ENCODE results near the gene ZMPSTE24. TPM values are rescaled to one million over a fixed set of nuclear protein-coding genes. Genes with fewer than 3 reads are reported as not detected.

Gene ZMPSTE24
- total RNA-seq, 1 experiment from 2014 or later: 39.6 TPM

DNA sequence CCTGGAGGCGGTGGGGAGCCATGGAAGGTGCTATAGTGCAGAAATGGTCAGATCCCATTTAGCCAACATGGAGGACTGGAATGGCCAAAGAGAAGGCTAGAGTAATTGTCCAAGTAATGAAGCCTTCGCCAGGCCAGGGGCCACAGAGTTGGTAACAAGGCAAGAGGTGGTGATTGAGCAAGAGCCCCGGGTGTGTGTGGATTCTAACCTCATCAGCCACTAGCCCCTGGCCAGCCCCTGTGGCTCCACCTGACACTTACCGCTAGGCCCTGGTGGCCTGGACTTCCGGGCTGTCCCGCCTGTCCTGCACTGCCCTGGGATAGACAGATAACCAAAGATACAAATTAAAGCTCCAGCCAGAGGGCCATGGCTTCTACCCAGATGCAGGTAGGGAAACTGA lies 49.1 kb downstream of the ZMPSTE24 start (continued):
- TF ChIP-seq CEBPB (IDR thresholded peaks at IDR 0.05; ENCODE audit: low read depth) (no peak), POLR2AphosphoS5 (IDR thresholded peaks at IDR 0.05; ENCODE audit: low read depth, low read length) (no peak), SP1 (IDR thresholded peaks at IDR 0.05; ENCODE audit: low read depth) (no peak), SRF (IDR thresholded peaks at IDR 0.05; ENCODE audit: low read depth) (no peak), ZFX (IDR thresholded peaks at IDR 0.05) (no peak)
- TF ChIP-seq, protein P1, sequence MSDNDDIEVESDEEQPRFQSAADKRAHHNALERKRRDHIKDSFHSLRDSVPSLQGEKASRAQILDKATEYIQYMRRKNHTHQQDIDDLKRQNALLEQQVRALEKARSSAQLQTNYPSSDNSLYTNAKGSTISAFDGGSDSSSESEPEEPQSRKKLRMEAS (IDR thresholded peaks at IDR 0.05): no peak

DNA sequence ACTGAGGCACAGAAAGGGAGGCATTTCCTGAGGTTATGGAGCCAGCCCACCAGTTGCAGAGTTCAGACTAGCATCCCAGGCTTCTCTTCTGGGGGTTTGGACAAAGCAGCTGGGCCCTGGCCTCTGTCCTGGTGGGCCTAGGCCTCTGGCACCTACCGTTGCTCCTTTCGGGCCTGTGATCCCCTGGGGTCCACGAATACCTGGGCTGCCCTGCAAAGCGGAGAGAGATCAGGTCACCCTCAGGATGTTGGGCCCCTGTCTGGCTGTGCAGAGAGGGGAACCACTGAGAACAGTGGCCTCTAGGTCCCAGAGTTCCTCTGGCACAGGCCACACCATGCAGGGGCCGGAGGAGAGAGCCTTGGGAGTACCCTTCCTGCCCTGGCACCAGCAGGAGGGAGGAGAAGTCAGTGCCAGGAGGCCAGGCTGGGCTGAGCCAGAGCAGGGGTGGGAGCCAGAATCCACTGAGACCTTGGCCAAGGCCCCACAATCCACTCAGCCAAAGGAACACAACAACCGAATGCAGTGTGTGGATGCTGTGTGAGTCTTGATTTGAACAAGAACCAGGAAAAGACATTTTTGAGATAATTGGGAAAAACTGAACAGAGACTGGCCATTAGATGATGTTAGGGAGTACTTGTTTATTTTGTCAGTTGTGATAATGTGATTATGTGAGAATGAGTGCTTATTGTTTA lies 50.1 kb downstream of the ZMPSTE24 start:
- ATAC-seq: no peak
- ChIA-PET CTCF (no interaction called here), POLR2A (no interaction called here), RAD21 (ENCODE audit: low non-redundant PET in 1 of 2, low total read pairs in 2 of 2, uncharacterized antibody in 2 of 2, unreplicated experiment in 2 of 2) (no interaction called here)
- BruUV-seq (replicated peaks): no TSS peak
- H3K9me2 ChIP-seq (ENCODE audit: insufficient read depth): no peaks in the 10 kb centered on the region
- no peak overlapping the region for H3K4me2 ChIP-seq (ENCODE audit: low read length)
- H4K20me1 ChIP-seq (ENCODE audit: insufficient read depth): no peaks in the 10 kb centered on the region
- H2AFZ ChIP-seq (ENCODE audit: low read depth, low read length, poor library complexity, severe bottlenecking): no peak overlapping the region
- H3K9me3 ChIP-seq (ENCODE audit: control insufficient read depth in 1 of 2, insufficient read depth in 1 of 2, low read depth in 1 of 2, low read length in 2 of 2): no peaks in the 10 kb centered on the region
- H3K27me3 ChIP-seq (ENCODE audit: insufficient read depth, low read length): no peaks in the 10 kb centered on the region
- no peak for TF ChIP-seq POLR2A (IDR thresholded peaks at IDR 0.05; ENCODE audit: borderline replicate concordance, extremely low read depth, insufficient read depth, insufficient read length)
- TF ChIP-seq, protein P2, sequence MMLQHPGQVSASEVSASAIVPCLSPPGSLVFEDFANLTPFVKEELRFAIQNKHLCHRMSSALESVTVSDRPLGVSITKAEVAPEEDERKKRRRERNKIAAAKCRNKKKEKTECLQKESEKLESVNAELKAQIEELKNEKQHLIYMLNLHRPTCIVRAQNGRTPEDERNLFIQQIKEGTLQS (IDR thresholded peaks at IDR 0.05): no peak
- TF ChIP-seq EZH2 (IDR thresholded peaks at IDR 0.05): no peak
- TF ChIP-seq, protein P3, sequence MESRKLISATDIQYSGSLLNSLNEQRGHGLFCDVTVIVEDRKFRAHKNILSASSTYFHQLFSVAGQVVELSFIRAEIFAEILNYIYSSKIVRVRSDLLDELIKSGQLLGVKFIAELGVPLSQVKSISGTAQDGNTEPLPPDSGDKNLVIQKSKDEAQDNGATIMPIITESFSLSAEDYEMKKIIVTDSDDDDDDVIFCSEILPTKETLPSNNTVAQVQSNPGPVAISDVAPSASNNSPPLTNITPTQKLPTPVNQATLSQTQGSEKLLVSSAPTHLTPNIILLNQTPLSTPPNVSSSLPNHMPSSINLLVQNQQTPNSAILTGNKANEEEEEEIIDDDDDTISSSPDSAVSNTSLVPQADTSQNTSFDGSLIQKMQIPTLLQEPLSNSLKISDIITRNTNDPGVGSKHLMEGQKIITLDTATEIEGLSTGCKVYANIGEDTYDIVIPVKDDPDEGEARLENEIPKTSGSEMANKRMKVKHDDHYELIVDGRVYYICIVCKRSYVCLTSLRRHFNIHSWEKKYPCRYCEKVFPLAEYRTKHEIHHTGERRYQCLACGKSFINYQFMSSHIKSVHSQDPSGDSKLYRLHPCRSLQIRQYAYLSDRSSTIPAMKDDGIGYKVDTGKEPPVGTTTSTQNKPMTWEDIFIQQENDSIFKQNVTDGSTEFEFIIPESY (IDR thresholded peaks at IDR 0.05; ENCODE audit: extremely low read depth, insufficient replicate concordance, low read length): no peak
- TF ChIP-seq YY1 (IDR thresholded peaks at IDR 0.05; ENCODE audit: extremely low read depth, insufficient replicate concordance, low read depth, low read length): no peak
- TF ChIP-seq EZH2phosphoT487 (IDR thresholded peaks at IDR 0.05; ENCODE audit: borderline replicate concordance): no peak
- no peak for TF ChIP-seq CBX3 (IDR thresholded peaks at IDR 0.05; ENCODE audit: low read depth)
- TF ChIP-seq TCF7L2 (IDR thresholded peaks at IDR 0.05; ENCODE audit: borderline replicate concordance, extremely low read depth, insufficient read depth, insufficient read length): no peak
- no peak for TF ChIP-seq ELF1 (IDR thresholded peaks at IDR 0.05; ENCODE audit: borderline replicate concordance, low read depth)
- no peak for TF ChIP-seq FOSL1 (IDR thresholded peaks at IDR 0.05; ENCODE audit: low read depth)
- TF ChIP-seq SRF (IDR thresholded peaks at IDR 0.05; ENCODE audit: low read depth): no peak
- no peak for TF ChIP-seq SP1 (IDR thresholded peaks at IDR 0.05; ENCODE audit: low read depth)
- TF ChIP-seq EGR1 (IDR thresholded peaks at IDR 0.05; ENCODE audit: low read depth): no peak
- TF ChIP-seq SIN3A (IDR thresholded peaks at IDR 0.05; ENCODE audit: low read depth): no peak
- no peaks in the 10 kb centered on the region for H3K79me2 ChIP-seq (ENCODE audit: insufficient read depth, low read length)
- intact Hi-C loops (cut with micrococcal nuclease): no loop called here
- no peak overlapping the region for H3K27ac ChIP-seq (ENCODE audit: low read depth, low read length)
- H3K4me1 ChIP-seq (ENCODE audit: control insufficient read depth in 1 of 2, insufficient read depth in 2 of 2, low read length in 2 of 2): peaks cover 16 to 25% of the 10 kb centered on the region in 2 experiments
- DNase-seq (ENCODE audit: low read depth, low spot score): no peak
- no peaks in the 10 kb centered on the region for H3K36me3 ChIP-seq (ENCODE audit: control insufficient read depth in 1 of 2, insufficient read depth in 2 of 2, low read length in 2 of 2)
- H3K4me3 ChIP-seq (replicated peaks in 1 of 2; ENCODE audit: low read depth in 1 of 2, low read length in 2 of 2): no peak overlapping the region
- H3K9ac ChIP-seq (ENCODE audit: low read length): no peak overlapping the region
